Measurements from ENCODE around the gene ARHGAP12. TPM values are rescaled to one million over a fixed set of nuclear protein-coding genes. Genes with fewer than 3 reads are reported as not detected.
"Not testable (repeated sequence)": the region's sequence is repeated elsewhere in the genome, so short reads cannot be mapped to it uniquely, and the experiment has no call there.

ARHGAP12 gene
- total RNA-seq, 2 donors from 2014 or later: 34.3 to 44.9 TPM

- TF ChIP-seq CTCF (IDR thresholded peaks at IDR 0.05) (no peak), POLR2A (IDR thresholded peaks at IDR 0.05) (no peak), POLR2AphosphoS5 (IDR thresholded peaks at IDR 0.05) (no peak)
Measured at GRCh38 chr10:31769564-31769963, 159.1 kb downstream of the ARHGAP12 start.

GRCh38 chr10:31768935-31769334 lies 159.7 kb downstream of the ARHGAP12 start:
- H3K27me3 ChIP-seq (replicated peaks; ENCODE audit: insufficient read depth); DNase-seq (ENCODE audit: low spot score); H3K4me1 ChIP-seq (replicated peaks); H3K4me3 ChIP-seq; H3K27ac ChIP-seq; H3K36me3 ChIP-seq; H3K9me3 ChIP-seq: not testable (repeated sequence)
- intact Hi-C loops (cut with DNase I): loop anchor here (10.0 kb wide), 1 partner anchor 984 kb away; no protein-coding TSS in a partner anchor
- WGBS: 95% methylated on average over 7 of the region's 7 CpGs

More at GRCh38 chr10:31769564-31769963, 159.1 kb downstream of the ARHGAP12 start:
- no peaks in the 10 kb centered on the region for H3K36me3 ChIP-seq
- WGBS: 66% methylated on average over 4 of the region's 4 CpGs
- no peak overlapping the region for H3K4me3 ChIP-seq
- no peaks in the 10 kb centered on the region for H3K27me3 ChIP-seq (replicated peaks; ENCODE audit: insufficient read depth)
- intact Hi-C loops (cut with DNase I): loop anchor here (10.0 kb wide), 1 partner anchor 985 kb away; no protein-coding TSS in a partner anchor
- no peaks in the 10 kb centered on the region for H3K4me1 ChIP-seq (replicated peaks)
- no peak overlapping the region for H3K27ac ChIP-seq
- no peaks in the 10 kb centered on the region for H3K9me3 ChIP-seq
- no peak for DNase-seq (ENCODE audit: low spot score)

- H3K27me3 ChIP-seq (replicated peaks; ENCODE audit: insufficient read depth): no peaks in the 10 kb centered on the region
- no peak overlapping the region for H3K4me3 ChIP-seq
- WGBS: 94% methylated on average over 1 of the region's 1 CpG
- no peak for DNase-seq (ENCODE audit: low spot score)
- TF ChIP-seq POLR2AphosphoS5 (IDR thresholded peaks at IDR 0.05) (no peak), POLR2A (IDR thresholded peaks at IDR 0.05) (no peak), CTCF (IDR thresholded peaks at IDR 0.05) (no peak)
- no peaks in the 10 kb centered on the region for H3K36me3 ChIP-seq
- intact Hi-C loops (cut with DNase I): loop anchor here (10.0 kb wide), 1 partner anchor 984 kb away; no protein-coding TSS in a partner anchor
- no peak overlapping the region for H3K27ac ChIP-seq
- no peaks in the 10 kb centered on the region for H3K4me1 ChIP-seq (replicated peaks)
- no peaks in the 10 kb centered on the region for H3K9me3 ChIP-seq
Measured at GRCh38 chr10:31768467-31768866, 160.2 kb downstream of the ARHGAP12 start.

- intact Hi-C loops (cut with DNase I): loop anchor here (10.0 kb wide), 1 partner anchor 981 kb away; no protein-coding TSS in a partner anchor
- no peaks in the 10 kb centered on the region for H3K27me3 ChIP-seq (replicated peaks; ENCODE audit: insufficient read depth)
- H3K9me3 ChIP-seq: no peaks in the 10 kb centered on the region
- no peaks in the 10 kb centered on the region for H3K4me1 ChIP-seq (replicated peaks)
- H3K27ac ChIP-seq: no peak overlapping the region
- 88% methylated on average over 8 of the region's 9 CpGs for WGBS
- no peak for DNase-seq (ENCODE audit: low spot score)
- TF ChIP-seq CTCF (IDR thresholded peaks at IDR 0.05): no peak
- no peak for TF ChIP-seq POLR2A (IDR thresholded peaks at IDR 0.05)
- TF ChIP-seq POLR2AphosphoS5 (IDR thresholded peaks at IDR 0.05): no peak
- no peak overlapping the region for H3K4me3 ChIP-seq
- no peaks in the 10 kb centered on the region for H3K36me3 ChIP-seq
Measured at GRCh38 chr10:31765541-31765940, 163.1 kb downstream of the ARHGAP12 start.

GRCh38 chr10:31762316-31762715 lies 166.3 kb downstream of the ARHGAP12 start:
- Histone ChIP-seq H3K27me3 (replicated peaks; ENCODE audit: insufficient read depth) (no peaks in the 10 kb centered on the region), H3K27ac (no peak overlapping the region), H3K36me3 (no peaks in the 10 kb centered on the region), H3K4me3 (no peak overlapping the region), H3K4me1 (replicated peaks) (no peaks in the 10 kb centered on the region), H3K9me3 (no peaks in the 10 kb centered on the region)
- WGBS: 92% methylated on average over 4 of the region's 4 CpGs
- TF ChIP-seq POLR2A (IDR thresholded peaks at IDR 0.05) (no peak), POLR2AphosphoS5 (IDR thresholded peaks at IDR 0.05) (no peak), CTCF (IDR thresholded peaks at IDR 0.05) (no peak)
- no peak for DNase-seq (ENCODE audit: low spot score)
- intact Hi-C loops (cut with DNase I): loop anchor here (10.0 kb wide), 1 partner anchor 978 kb away; no protein-coding TSS in a partner anchor

Measured in prostate gland (tissue), 2 donors.